IMR-90 (cell line): Measurements from ENCODE around the gene SEPHS1.

ENCODE experiments used
- CEBPB ChIP-seq: IDR thresholded peaks from 2 replicates; pipeline ENCODE4 v1.6.1; 2012; ENCODE audit warnings: low read depth, low read length, improper control_type of control experiment
- CTCF ChIP-seq: conservative IDR thresholded peaks from 2 replicates; pipeline ENCODE4 v1.5.1; 2012; ENCODE audit warnings: mild to moderate bottlenecking, low read depth, low read length, improper control_type of control experiment
- ELK1 ChIP-seq: fragments of 150-350 bp; IDR thresholded peaks from 2 replicates; pipeline ENCODE4 v1.6.1; 2016; ENCODE audit warnings: low read depth, mild to moderate bottlenecking, low read length, moderate library complexity, borderline replicate concordance
- FOS ChIP-seq: fragments of 150-350 bp; IDR thresholded peaks from 2 replicates; pipeline ENCODE4 v1.6.1; 2016; ENCODE audit warnings: low read depth, low read length
- MAFK ChIP-seq: IDR thresholded peaks from 2 replicates; pipeline ENCODE4 v1.6.1; 2012; ENCODE audit warnings: low read depth, low read length, improper control_type of control experiment
- MAZ ChIP-seq: IDR thresholded peaks from 2 replicates; pipeline ENCODE4 v1.6.1; 2012; ENCODE audit warnings: low read depth, mild to moderate bottlenecking, low read length, improper control_type of control experiment, moderate library complexity, borderline replicate concordance
- POLR2A ChIP-seq: IDR thresholded peaks from 2 replicates; pipeline ENCODE4 v1.6.1; 2012; ENCODE audit warnings: mild to moderate bottlenecking, low read depth, low read length
- RAD21 ChIP-seq: IDR thresholded peaks from 2 replicates; pipeline ENCODE4 v1.6.1; 2012; ENCODE audit warnings: low read length, improper control_type of control experiment
- RCOR1 ChIP-seq: IDR thresholded peaks from 2 replicates; pipeline ENCODE4 v1.6.1; 2012; ENCODE audit warnings: mild to moderate bottlenecking, low read length, improper control_type of control experiment; ENCODE audit not compliant: insufficient replicate concordance
- RFX5 ChIP-seq: IDR thresholded peaks from 2 replicates; pipeline ENCODE4 v1.8.0; 2012; ENCODE audit warnings: low read depth, mild to moderate bottlenecking, low read length, moderate library complexity
- SMC3 ChIP-seq: fragments of 150-350 bp; IDR thresholded peaks from 2 replicates; pipeline ENCODE4 v1.6.1; 2016; ENCODE audit warnings: low read depth, mild to moderate bottlenecking, antibody characterized with exemption, low read length, moderate library complexity

GRCh38 chr10:13371897-13372470 is 23.9 kb upstream of the SEPHS1 start:
- TF ChIP-seq POLR2A (0 out of 2 replicates have a peak, but pooled peaks have one; percentile 38), RAD21 (peak; percentile 97), CTCF (peak; percentile 98), MAZ (no peak), MAFK (no peak), RCOR1 (no peak), RFX5 (no peak), ELK1 (no peak), SMC3 (peak; percentile 83), CEBPB (no peak), FOS (no peak)
